ENCODE results near the gene SRL. TPM values are rescaled to one million over a fixed set of nuclear protein-coding genes. Genes with fewer than 3 reads are reported as not detected.

Gene SRL
- total and polyA plus RNA-seq, 2 of the 4 experiments (the other 2 are of a cell fraction) = under 0.01 to 0.14 TPM

GRCh38 chr16:4233431-4233830, 8.4 kb downstream of the SRL start:
- Histone ChIP-seq H3K9me3 (ENCODE audit: control insufficient read depth, insufficient read depth, low read length) (no peaks in the 10 kb centered on the region), H3K9me1 (ENCODE audit: insufficient read depth, low read length) (peaks cover 10% of the 10 kb centered on the region), H2AK5ac (ENCODE audit: low read depth, low read length) (0 out of 2 replicates have a peak overlapping the region, but pooled peaks have one; percentile 44), H3K4ac (ENCODE audit: low read depth, low read length) (peak overlapping the region; percentile 13; the same call in 1 of the 2 replicates), H2BK15ac (ENCODE audit: low read depth, low read length) (no peak overlapping the region), H2AK9ac (replicated peaks; ENCODE audit: low read depth, low read length, poor library complexity) (peak overlapping the region; percentile 31), H2BK120ac (ENCODE audit: low read depth, low read length) (no peak overlapping the region), H4K8ac (ENCODE audit: low read depth in 2 of 2, low read length in 2 of 2) (no peak overlapping the region), H3K4me3 (ENCODE audit: insufficient read depth, low read depth, low read length) (no peak overlapping the region), H2AFZ (replicated peaks; ENCODE audit: low read length, poor library complexity) (peak overlapping the region; percentile 67), H3K56ac (ENCODE audit: extremely low read depth, insufficient read depth, low read length) (no peak overlapping the region), H3K9ac (ENCODE audit: low read depth, low read length) (no peak overlapping the region), H4K91ac (ENCODE audit: insufficient read depth, low read depth, low read length) (no peak overlapping the region), H3K4me2 (ENCODE audit: low read depth, low read length) (no peak overlapping the region), H3K23ac (ENCODE audit: low read depth, low read length) (no peak overlapping the region; the same call in 1 of the 2 replicates), H2BK5ac (ENCODE audit: low read depth, low read length, poor library complexity, severe bottlenecking) (no peak overlapping the region), H3K18ac (ENCODE audit: low read depth, low read length) (no peak overlapping the region), H3K79me1 (ENCODE audit: low read depth in 1 of 2, low read length in 2 of 2) (no peaks in the 10 kb centered on the region), H2BK20ac (ENCODE audit: low read depth, low read length) (no peak overlapping the region), H3K27ac (ENCODE audit: insufficient read depth, low read length) (no peak overlapping the region), H4K5ac (ENCODE audit: low read depth, low read length) (no peak overlapping the region), H3K4me1 (ENCODE audit: control insufficient read depth, insufficient read depth, low read length) (peaks cover 8% of the 10 kb centered on the region; the same call in 1 of the 2 replicates), H4K20me1 (ENCODE audit: insufficient read depth, low read length) (no peaks in the 10 kb centered on the region), H3K36me3 (ENCODE audit: control insufficient read depth, insufficient read depth, low read length) (no peaks in the 10 kb centered on the region), H3K14ac (replicated peaks; ENCODE audit: low read depth, low read length) (0 out of 2 replicates have a peak overlapping the region, but pooled peaks have one; percentile 2), H3K27me3 (ENCODE audit: control insufficient read depth, insufficient read depth, low read length) (no peaks in the 10 kb centered on the region)
- TF ChIP-seq MAFK (IDR thresholded peaks at IDR 0.05; ENCODE audit: low read depth, low read length) (no peak), SMC3 (IDR thresholded peaks at IDR 0.05; ENCODE audit: low read depth, low read length) (no peak), ELK1 (IDR thresholded peaks at IDR 0.05; ENCODE audit: borderline replicate concordance, low read depth, low read length) (no peak), POLR2A (IDR thresholded peaks at IDR 0.05; ENCODE audit: low read depth, low read length) (no peak), USF2 (IDR thresholded peaks at IDR 0.05; ENCODE audit: low read depth, low read length) (no peak), FOS (IDR thresholded peaks at IDR 0.05; ENCODE audit: low read depth, low read length) (no peak), MAZ (IDR thresholded peaks at IDR 0.05; ENCODE audit: borderline replicate concordance, low read depth, low read length) (no peak), CHD1 (IDR thresholded peaks at IDR 0.05; ENCODE audit: low read depth, low read length) (no peak), RCOR1 (IDR thresholded peaks at IDR 0.05; ENCODE audit: insufficient replicate concordance, low read length) (no peak), NFE2L2 (IDR thresholded peaks at IDR 0.05; ENCODE audit: low read depth, low read length) (no peak), BHLHE40 (IDR thresholded peaks at IDR 0.05; ENCODE audit: low read depth, low read length) (no peak), RAD21 (IDR thresholded peaks at IDR 0.05; ENCODE audit: low read length) (no peak), CEBPB (IDR thresholded peaks at IDR 0.05; ENCODE audit: low read depth, low read length) (no peak), RFX5 (IDR thresholded peaks at IDR 0.05; ENCODE audit: low read depth, low read length) (no peak)
- TF ChIP-seq, protein P1, sequence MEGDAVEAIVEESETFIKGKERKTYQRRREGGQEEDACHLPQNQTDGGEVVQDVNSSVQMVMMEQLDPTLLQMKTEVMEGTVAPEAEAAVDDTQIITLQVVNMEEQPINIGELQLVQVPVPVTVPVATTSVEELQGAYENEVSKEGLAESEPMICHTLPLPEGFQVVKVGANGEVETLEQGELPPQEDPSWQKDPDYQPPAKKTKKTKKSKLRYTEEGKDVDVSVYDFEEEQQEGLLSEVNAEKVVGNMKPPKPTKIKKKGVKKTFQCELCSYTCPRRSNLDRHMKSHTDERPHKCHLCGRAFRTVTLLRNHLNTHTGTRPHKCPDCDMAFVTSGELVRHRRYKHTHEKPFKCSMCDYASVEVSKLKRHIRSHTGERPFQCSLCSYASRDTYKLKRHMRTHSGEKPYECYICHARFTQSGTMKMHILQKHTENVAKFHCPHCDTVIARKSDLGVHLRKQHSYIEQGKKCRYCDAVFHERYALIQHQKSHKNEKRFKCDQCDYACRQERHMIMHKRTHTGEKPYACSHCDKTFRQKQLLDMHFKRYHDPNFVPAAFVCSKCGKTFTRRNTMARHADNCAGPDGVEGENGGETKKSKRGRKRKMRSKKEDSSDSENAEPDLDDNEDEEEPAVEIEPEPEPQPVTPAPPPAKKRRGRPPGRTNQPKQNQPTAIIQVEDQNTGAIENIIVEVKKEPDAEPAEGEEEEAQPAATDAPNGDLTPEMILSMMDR (conservative IDR thresholded peaks at IDR 0.05; ENCODE audit: low read depth, low read length) = no peak
- POLR2A ChIA-PET (ENCODE audit: unreplicated experiment) = no interaction called here
- CTCF ChIA-PET = no interaction called here
- intact Hi-C loops (cut with micrococcal nuclease) = loop anchor here (1.0 kb wide), 1 partner anchor 49 kb away; no protein-coding TSS in a partner anchor
- dilution Hi-C loops (cut with HindIII; ENCODE audit: low sequenced_read_pairs, unreplicated experiment) = no loop called here
- ATAC-seq (ENCODE audit: low read depth) = peak; percentile 56
- in situ Hi-C loops (cut with MboI; ENCODE audit: low sequenced_read_pairs) = no loop called here
- DNase-seq = peak; percentile 33
- no CpG with 5 or more reads among the region's 4 CpGs for WGBS, 2 experiments (ENCODE audit: extremely low coverage in 2 of 2, insufficient read length in 1 of 2)
- BruUV-seq (replicated peaks) = no TSS peak
